ENCODE results near the gene ARHGEF16. TPM values are rescaled to one million over a fixed set of nuclear protein-coding genes. Genes with fewer than 3 reads are reported as not detected.

ARHGEF16 gene
- total and polyA plus RNA-seq, 2 donors (not counting 1 experiment from before 2014, with no cell fraction given), result 0.13 to 0.22 TPM

- ChIA-PET POLR2A (no interaction called here), CTCF (no interaction called here)
- no peak for ATAC-seq (ENCODE audit: low read depth)
- Histone ChIP-seq H3K4me2 (replicated peaks; ENCODE audit: low read depth, low read length, poor library complexity, severe bottlenecking) (no peak overlapping the region), H3K4me3 (ENCODE audit: control extremely low read depth in 1 of 5, extremely low read depth in 1 of 5, insufficient read depth in 1 of 5, low read depth in 2 of 5, low read length in 4 of 5) (no peak overlapping the region), H2AFZ (ENCODE audit: insufficient read depth, low read depth, low read length, poor library complexity, severe bottlenecking) (no peak overlapping the region), H3K36me3 (replicated peaks in 1 of 2; ENCODE audit: control extremely low read depth in 1 of 2, control insufficient read depth in 1 of 2, extremely low read depth in 1 of 2, insufficient read depth in 2 of 2, low read length in 1 of 2) (no peaks in the 10 kb centered on the region), H4K20me1 (ENCODE audit: control insufficient read depth, insufficient read depth, low read length, poor library complexity, severe bottlenecking) (peaks cover 71% of the 10 kb centered on the region), H3K79me2 (ENCODE audit: control insufficient read depth, insufficient read depth, low read length) (peaks cover 16% of the 10 kb centered on the region), H3K9me3 (ENCODE audit: control extremely low read depth in 1 of 3, control insufficient read depth in 2 of 3, insufficient read depth in 1 of 3, low read length in 2 of 3) (peaks cover 0 to 15% (median 0%) of the 10 kb centered on the region in 3 donors), H3K4me1 (ENCODE audit: control insufficient read depth in 2 of 2, insufficient read depth in 2 of 2, low read length in 2 of 2) (no peaks in the 10 kb centered on the region), H3K27ac (ENCODE audit: low read length in 2 of 2) (no peak overlapping the region), H3K27me3 (replicated peaks in 1 of 4; ENCODE audit: control extremely low read depth in 1 of 4, control insufficient read depth in 3 of 4, insufficient read depth in 4 of 4, low read length in 3 of 4) (no peaks in the 10 kb centered on the region), H3K9ac (ENCODE audit: low read length) (no peak overlapping the region)
- intact Hi-C loops (cut with micrococcal nuclease), result no loop called here
- Mint-ChIP-seq H3K9me3 (ENCODE audit: insufficient read depth) (no peaks in the 10 kb centered on the region), H3K4me3 (no peak overlapping the region), H3K27ac (no peak overlapping the region), H3K4me1 (no peaks in the 10 kb centered on the region), H3K27me3 (no peaks in the 10 kb centered on the region)
- TF ChIP-seq CTCF (IDR thresholded peaks at IDR 0.05), result no peak
- TF ChIP-seq EZH2 (IDR thresholded peaks at IDR 0.05; ENCODE audit: borderline replicate concordance, insufficient read depth, low read depth, low read length, poor library complexity, severe bottlenecking), result no peak
- WGBS (ENCODE audit: insufficient coverage), result 82% methylated on average over 12 of the region's 24 CpGs
- DNase-seq, result no peak
These were observed 66.2 kb downstream of the ARHGEF16 start for GRCh38 chr1:3520419-3521378.

- WGBS (ENCODE audit: insufficient coverage), result 69% methylated on average over 13 of the region's 16 CpGs
These were observed 67.0 kb downstream of the ARHGEF16 start for GRCh38 chr1:3521426-3521825.

More at GRCh38 chr1:3521426-3521825, 67.0 kb downstream of the ARHGEF16 start:
- ChIA-PET CTCF (no interaction called here), POLR2A (no interaction called here)
- H3K27ac Mint-ChIP-seq, result no peak overlapping the region
- TF ChIP-seq EZH2 (IDR thresholded peaks at IDR 0.05; ENCODE audit: borderline replicate concordance, insufficient read depth, low read depth, low read length, poor library complexity, severe bottlenecking) (no peak), CTCF (IDR thresholded peaks at IDR 0.05) (no peak)
- Histone ChIP-seq H3K36me3 (replicated peaks in 1 of 2; ENCODE audit: control extremely low read depth in 1 of 2, control insufficient read depth in 1 of 2, extremely low read depth in 1 of 2, insufficient read depth in 2 of 2, low read length in 1 of 2) (no peaks in the 10 kb centered on the region), H2AFZ (ENCODE audit: insufficient read depth, low read depth, low read length, poor library complexity, severe bottlenecking) (no peak overlapping the region), H4K20me1 (ENCODE audit: control insufficient read depth, insufficient read depth, low read length, poor library complexity, severe bottlenecking) (peaks cover 65% of the 10 kb centered on the region), H3K4me1 (ENCODE audit: control insufficient read depth in 2 of 2, insufficient read depth in 2 of 2, low read length in 2 of 2) (no peaks in the 10 kb centered on the region), H3K9me3 (ENCODE audit: control extremely low read depth in 1 of 3, control insufficient read depth in 2 of 3, insufficient read depth in 1 of 3, low read length in 2 of 3) (peaks cover 0 to 15% (median 0%) of the 10 kb centered on the region in 3 donors), H3K4me3 (ENCODE audit: control extremely low read depth in 1 of 5, extremely low read depth in 1 of 5, insufficient read depth in 1 of 5, low read depth in 2 of 5, low read length in 4 of 5) (no peak overlapping the region), H3K4me2 (replicated peaks; ENCODE audit: low read depth, low read length, poor library complexity, severe bottlenecking) (no peak overlapping the region), H3K27me3 (replicated peaks in 1 of 4; ENCODE audit: control extremely low read depth in 1 of 4, control insufficient read depth in 3 of 4, insufficient read depth in 4 of 4, low read length in 3 of 4) (no peaks in the 10 kb centered on the region), H3K9ac (ENCODE audit: low read length) (no peak overlapping the region), H3K27ac (ENCODE audit: low read length in 2 of 2) (no peak overlapping the region), H3K79me2 (ENCODE audit: control insufficient read depth, insufficient read depth, low read length) (peaks cover 19% of the 10 kb centered on the region)
- H3K9me3 Mint-ChIP-seq (ENCODE audit: insufficient read depth), result no peaks in the 10 kb centered on the region
- DNase-seq, result no peak
- intact Hi-C loops (cut with micrococcal nuclease), result no loop called here
- no peak for ATAC-seq (ENCODE audit: low read depth)
- no peak overlapping the region for H3K4me3 Mint-ChIP-seq
- no peaks in the 10 kb centered on the region for H3K27me3 Mint-ChIP-seq
- H3K4me1 Mint-ChIP-seq, result peaks cover 1% of the 10 kb centered on the region
